Osteoblast (primary cell): ENCODE data around the gene ADCY1. TPM values are rescaled to one million over a fixed set of nuclear protein-coding genes. Genes with fewer than 3 reads are reported as not detected.

Experiments used
- DNase-seq: peaks from one replicate; pipeline ENCODE4 v3.0.0; 2011; ENCODE audit warnings: low spot score, mixed read lengths; ENCODE audit not compliant: insufficient read length; ENCODE audit errors: missing footprints
- H2AFZ ChIP-seq: 2 replicates; pipeline ENCODE4 v1.6.0; 2011; ENCODE audit warnings: mild to moderate bottlenecking, low read length
- H3K27ac ChIP-seq: 2 replicates; pipeline ENCODE4 v1.5.1; 2011; ENCODE audit warnings: mild to moderate bottlenecking, low read depth, low read length, moderate library complexity
- H3K27me3 ChIP-seq: 2 replicates; pipeline ENCODE4 v1.6.0; 2012; ENCODE audit warnings: mild to moderate bottlenecking, control low read depth, inconsistent platforms, low read length, moderate library complexity; ENCODE audit not compliant: insufficient read depth
- H3K36me3 ChIP-seq: 2 replicates; pipeline ENCODE4 v1.5.1; 2011; ENCODE audit warnings: mild to moderate bottlenecking, low read length, control low read depth, moderate library complexity; ENCODE audit not compliant: insufficient read depth
- H3K4me1 ChIP-seq: 2 replicates; pipeline ENCODE4 v1.5.1; 2011; ENCODE audit warnings: mild to moderate bottlenecking, low read length, control low read depth, moderate library complexity; ENCODE audit not compliant: insufficient read depth
- H3K4me2 ChIP-seq: 2 replicates; pipeline ENCODE4 v1.6.0; 2011; ENCODE audit warnings: mild to moderate bottlenecking, low read length; ENCODE audit not compliant: insufficient read depth
- H3K4me3 ChIP-seq: fragments of 200-600 bp; sonication (generic); 3 replicates; pipeline ENCODE4 v1.5.1; 2012; ENCODE audit warnings: mild to moderate bottlenecking, low read length, inconsistent platforms; ENCODE audit not compliant: insufficient read depth
- H3K79me2 ChIP-seq: 2 replicates; pipeline ENCODE4 v1.6.0; 2012; ENCODE audit warnings: mild to moderate bottlenecking, low read length, control low read depth, inconsistent platforms; ENCODE audit not compliant: insufficient read depth
- H3K9me3 ChIP-seq: 2 replicates; pipeline ENCODE4 v1.5.1; 2011; ENCODE audit warnings: low read depth, low read length, control low read depth
- H4K20me1 ChIP-seq: 2 replicates; pipeline ENCODE4 v1.6.0; 2012; ENCODE audit warnings: mild to moderate bottlenecking, low read length, control low read depth; ENCODE audit not compliant: insufficient read depth
- CTCF ChIP-seq: IDR thresholded peaks from 2 replicates; pipeline ENCODE4 v1.5.1; 2011; ENCODE audit warnings: mild to moderate bottlenecking, low read depth, low read length, moderate library complexity; ENCODE audit errors: extremely low read depth
- total RNA-seq: library from RNA; depleted of rRNA; stranded (reverse); fragments of >200 nt; gene quantifications from 2 replicates; pipeline ENCODE4 v1.2.3, GENCODE V29; 2012

Gene ADCY1
- total RNA-seq, 1 donor: 1.1 TPM

DNA sequence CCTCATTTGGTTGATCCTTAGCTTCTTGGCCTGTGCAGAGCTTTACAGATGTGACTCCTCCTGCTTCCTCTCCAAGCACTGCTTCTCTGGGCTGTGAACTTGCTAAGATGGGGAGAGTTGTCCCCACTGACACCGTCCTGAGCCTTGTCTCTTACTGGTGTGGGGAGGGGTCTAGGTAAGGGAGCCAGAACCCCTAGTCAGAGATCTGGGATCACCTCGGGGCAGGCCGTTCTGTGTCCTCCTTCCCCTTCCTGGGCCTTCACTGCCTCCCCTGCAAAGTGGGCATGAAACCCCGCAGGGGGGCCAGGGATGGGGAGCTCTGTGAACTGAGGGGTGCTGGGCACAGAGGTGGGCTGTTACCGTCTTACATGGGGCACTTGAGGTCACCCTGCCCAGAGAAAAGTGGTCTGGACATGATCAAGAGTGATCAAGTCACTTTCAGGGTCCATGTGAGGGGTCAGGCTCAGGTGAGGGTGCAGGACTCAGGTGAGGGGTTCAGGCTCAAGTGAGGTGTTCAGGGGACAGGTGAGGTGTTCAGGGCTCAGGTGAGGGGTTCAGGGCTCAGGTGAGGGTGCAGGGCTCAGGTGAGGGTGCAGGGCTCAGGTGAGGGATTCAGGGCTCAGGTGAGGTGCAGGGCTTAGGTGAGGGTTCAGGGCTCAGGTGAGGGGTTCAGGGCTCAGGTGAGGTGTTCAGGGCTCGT is 86.2 kb downstream of the ADCY1 start:
- H3K79me2 ChIP-seq: no peaks in the 10 kb centered on the region
- H4K20me1 ChIP-seq: no peaks in the 10 kb centered on the region
- no peaks in the 10 kb centered on the region for H3K4me1 ChIP-seq
- H3K9me3 ChIP-seq: no peaks in the 10 kb centered on the region
- no peak overlapping the region for H3K4me2 ChIP-seq
- no peak for DNase-seq
- H3K27ac ChIP-seq: no peak overlapping the region
- peaks cover 2% of the 10 kb centered on the region for H3K27me3 ChIP-seq
- no peak overlapping the region for H3K4me3 ChIP-seq
- H3K36me3 ChIP-seq: no peaks in the 10 kb centered on the region
- no peak overlapping the region for H2AFZ ChIP-seq
- TF ChIP-seq CTCF: no peak

- H3K4me2 ChIP-seq: no peak overlapping the region
- no peak for TF ChIP-seq CTCF
- no peaks in the 10 kb centered on the region for H3K79me2 ChIP-seq
- H3K27ac ChIP-seq: no peak overlapping the region
- H3K36me3 ChIP-seq: no peaks in the 10 kb centered on the region
- H4K20me1 ChIP-seq: no peaks in the 10 kb centered on the region
- peaks cover 2% of the 10 kb centered on the region for H3K27me3 ChIP-seq
- H3K4me1 ChIP-seq: no peaks in the 10 kb centered on the region
- no peaks in the 10 kb centered on the region for H3K9me3 ChIP-seq
- DNase-seq: no peak
- no peak overlapping the region for H2AFZ ChIP-seq
- H3K4me3 ChIP-seq: no peak overlapping the region
Observed at GRCh38 chr7:45660901-45661211, 86.7 kb downstream of the ADCY1 start.

GRCh38 chr7:45661302-45661995 is 87.3 kb downstream of the ADCY1 start:
- Histone ChIP-seq H3K9me3 (no peaks in the 10 kb centered on the region), H2AFZ (no peak overlapping the region), H3K4me3 (no peak overlapping the region), H3K4me1 (no peaks in the 10 kb centered on the region), H3K27me3 (peaks cover 2% of the 10 kb centered on the region), H3K79me2 (no peaks in the 10 kb centered on the region), H4K20me1 (no peaks in the 10 kb centered on the region), H3K4me2 (no peak overlapping the region), H3K36me3 (no peaks in the 10 kb centered on the region), H3K27ac (no peak overlapping the region)
- no peak for TF ChIP-seq CTCF
- DNase-seq: no peak

DNA sequence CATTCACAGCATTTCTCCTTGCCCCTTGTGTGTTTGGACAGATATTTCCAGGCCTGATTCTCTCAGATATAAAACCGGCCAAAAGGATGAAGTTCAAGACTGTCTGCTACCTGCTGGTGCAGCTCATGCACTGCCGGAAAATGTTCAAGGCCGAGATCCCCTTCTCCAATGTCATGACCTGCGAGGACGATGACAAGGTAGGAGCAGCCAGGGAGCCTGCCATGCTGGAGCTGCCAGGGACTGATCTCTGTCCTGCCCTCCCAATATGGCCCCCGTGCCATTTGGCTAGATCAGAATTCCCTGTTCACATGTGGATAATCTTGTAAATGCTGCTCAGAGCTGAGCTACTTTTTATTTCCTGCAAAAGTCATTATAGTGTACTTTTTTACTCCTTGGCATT is 87.8 kb downstream of the ADCY1 start:
- Histone ChIP-seq H3K79me2 (no peaks in the 10 kb centered on the region), H3K4me1 (no peaks in the 10 kb centered on the region), H2AFZ (no peak overlapping the region), H3K27me3 (peaks cover 2% of the 10 kb centered on the region), H3K36me3 (no peaks in the 10 kb centered on the region), H3K4me3 (no peak overlapping the region), H4K20me1 (no peaks in the 10 kb centered on the region), H3K27ac (no peak overlapping the region), H3K9me3 (no peaks in the 10 kb centered on the region), H3K4me2 (no peak overlapping the region)
- no peak for DNase-seq
- no peak for TF ChIP-seq CTCF
